ENCODE data around the gene CSTPP1.

DNA sequence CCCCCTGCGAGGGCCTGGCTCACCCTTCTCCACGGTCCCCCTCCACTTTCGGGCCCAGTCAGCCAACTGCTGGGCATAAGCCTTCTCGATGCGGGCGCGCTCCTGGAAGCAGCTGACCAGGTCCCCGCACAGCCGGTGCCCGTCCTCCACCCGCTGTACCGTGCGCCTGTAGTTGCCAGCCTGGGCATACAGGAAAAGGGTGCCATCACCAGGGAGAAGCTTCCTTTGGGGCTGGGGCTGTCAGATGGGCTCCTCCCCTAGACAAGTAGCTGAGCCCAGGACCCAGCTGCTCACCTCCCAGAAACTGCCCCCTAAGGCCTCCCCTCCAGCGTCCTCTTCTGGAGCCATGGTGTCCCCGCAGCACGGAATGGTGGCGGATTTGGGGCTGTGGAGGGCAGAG lies 245.8 kb downstream of the CSTPP1 start:
- no peak for TF ChIP-seq ZNF274 (IDR thresholded peaks at IDR 0.05; ENCODE audit: low read depth, low read length)
- TF ChIP-seq SUZ12 (IDR thresholded peaks at IDR 0.05; ENCODE audit: extremely low read depth, insufficient read depth, insufficient read length) = no peak
